Measurements from ENCODE around the gene ERAS.

GRCh38 chrX:48826135-48826875 lies at the start of gene ERAS:
- TF ChIP-seq, protein P1, sequence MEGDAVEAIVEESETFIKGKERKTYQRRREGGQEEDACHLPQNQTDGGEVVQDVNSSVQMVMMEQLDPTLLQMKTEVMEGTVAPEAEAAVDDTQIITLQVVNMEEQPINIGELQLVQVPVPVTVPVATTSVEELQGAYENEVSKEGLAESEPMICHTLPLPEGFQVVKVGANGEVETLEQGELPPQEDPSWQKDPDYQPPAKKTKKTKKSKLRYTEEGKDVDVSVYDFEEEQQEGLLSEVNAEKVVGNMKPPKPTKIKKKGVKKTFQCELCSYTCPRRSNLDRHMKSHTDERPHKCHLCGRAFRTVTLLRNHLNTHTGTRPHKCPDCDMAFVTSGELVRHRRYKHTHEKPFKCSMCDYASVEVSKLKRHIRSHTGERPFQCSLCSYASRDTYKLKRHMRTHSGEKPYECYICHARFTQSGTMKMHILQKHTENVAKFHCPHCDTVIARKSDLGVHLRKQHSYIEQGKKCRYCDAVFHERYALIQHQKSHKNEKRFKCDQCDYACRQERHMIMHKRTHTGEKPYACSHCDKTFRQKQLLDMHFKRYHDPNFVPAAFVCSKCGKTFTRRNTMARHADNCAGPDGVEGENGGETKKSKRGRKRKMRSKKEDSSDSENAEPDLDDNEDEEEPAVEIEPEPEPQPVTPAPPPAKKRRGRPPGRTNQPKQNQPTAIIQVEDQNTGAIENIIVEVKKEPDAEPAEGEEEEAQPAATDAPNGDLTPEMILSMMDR (conservative IDR thresholded peaks at IDR 0.05; ENCODE audit: low read length) = no peak
- no peak for TF ChIP-seq EZH2phosphoT487 (IDR thresholded peaks at IDR 0.05; ENCODE audit: borderline replicate concordance, low read depth, low read length)
